Thyroid gland (tissue), 4 donors: ENCODE measurements around the gene COL25A1.

Experiments
- CTCF ChIP-seq, 6 experiments: fragments of 200-600 bp in 3 of 6; fragments of 450-650 bp in 3 of 6; sonication (generic) in 3 of 6; IDR thresholded peaks; one replicate each; pipeline ENCODE4 v1.5.1; 2016 to 2019; ENCODE audit warnings: antibody characterized with exemption in 6 of 6, mild to moderate bottlenecking in 2 of 6, inconsistent platforms in 1 of 6, moderate library complexity in 1 of 6
- POLR2A ChIP-seq, 2 donors: fragments of 450-650 bp; IDR thresholded peaks; one replicate each; pipeline ENCODE4 v1.6.1; 2017; ENCODE audit warnings: antibody characterized with exemption in 2 of 2, mild to moderate bottlenecking in 2 of 2, moderate library complexity in 1 of 2

- TF ChIP-seq POLR2A (IDR thresholded peaks at IDR 0.05) (no peak), CTCF (IDR thresholded peaks at IDR 0.05) (no peak)
These were observed 503.2 kb downstream of the COL25A1 start for GRCh38 chr4:108799306-108799705.
